OCI-LY3 (cell line): ENCODE data around the gene PAN3.

Experiments used
- EZH2phosphoT487 ChIP-seq: fragments of 200-600 bp; shearing (Covaris generic); IDR thresholded peaks from 2 replicates; pipeline ENCODE4 v1.6.1; 2018; ENCODE audit warnings: antibody characterized with exemption, mixed run types, low read depth
- TF ChIP-seq, protein P1 (sequence below): fragments of 200-600, 300-600 bp; sonication (generic); IDR thresholded peaks from 2 replicates; pipeline ENCODE4 v1.5.1; 2014; ENCODE audit warnings: antibody characterized with exemption, low read length, low read depth

DNA sequence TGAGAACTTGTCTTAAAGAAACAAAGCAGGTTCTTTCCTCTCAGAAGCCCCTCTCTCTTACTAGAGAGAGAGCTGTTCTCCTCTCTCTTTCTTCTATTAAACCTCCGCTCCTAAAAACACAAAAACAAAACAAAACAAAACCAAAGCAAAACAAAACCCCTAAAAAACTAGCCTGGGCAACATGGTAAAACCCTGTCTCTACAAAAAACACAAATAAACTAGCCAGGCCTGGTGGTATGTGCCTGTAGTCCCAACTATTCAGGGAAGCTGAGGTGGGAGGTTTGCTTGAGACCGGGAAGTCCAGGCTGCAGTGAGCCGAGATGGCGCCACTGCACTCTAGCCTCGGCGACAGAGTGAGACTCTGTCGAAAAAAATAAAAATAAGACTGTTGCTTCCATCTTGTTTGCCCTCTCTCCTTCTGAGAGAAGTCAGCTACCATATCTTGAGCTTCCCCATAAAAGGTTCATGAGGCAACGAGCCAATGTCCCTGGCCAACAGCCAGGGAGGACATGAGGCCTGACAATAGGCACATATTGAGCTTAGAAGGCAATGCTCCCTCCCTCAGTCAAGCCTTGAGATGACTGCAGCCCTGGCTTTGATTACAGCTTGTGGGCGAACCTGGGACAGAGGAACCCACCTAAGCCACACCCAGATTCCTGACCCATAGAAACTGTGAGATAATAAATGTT is 20.5 kb upstream of the PAN3 start:
- TF ChIP-seq, protein P1, sequence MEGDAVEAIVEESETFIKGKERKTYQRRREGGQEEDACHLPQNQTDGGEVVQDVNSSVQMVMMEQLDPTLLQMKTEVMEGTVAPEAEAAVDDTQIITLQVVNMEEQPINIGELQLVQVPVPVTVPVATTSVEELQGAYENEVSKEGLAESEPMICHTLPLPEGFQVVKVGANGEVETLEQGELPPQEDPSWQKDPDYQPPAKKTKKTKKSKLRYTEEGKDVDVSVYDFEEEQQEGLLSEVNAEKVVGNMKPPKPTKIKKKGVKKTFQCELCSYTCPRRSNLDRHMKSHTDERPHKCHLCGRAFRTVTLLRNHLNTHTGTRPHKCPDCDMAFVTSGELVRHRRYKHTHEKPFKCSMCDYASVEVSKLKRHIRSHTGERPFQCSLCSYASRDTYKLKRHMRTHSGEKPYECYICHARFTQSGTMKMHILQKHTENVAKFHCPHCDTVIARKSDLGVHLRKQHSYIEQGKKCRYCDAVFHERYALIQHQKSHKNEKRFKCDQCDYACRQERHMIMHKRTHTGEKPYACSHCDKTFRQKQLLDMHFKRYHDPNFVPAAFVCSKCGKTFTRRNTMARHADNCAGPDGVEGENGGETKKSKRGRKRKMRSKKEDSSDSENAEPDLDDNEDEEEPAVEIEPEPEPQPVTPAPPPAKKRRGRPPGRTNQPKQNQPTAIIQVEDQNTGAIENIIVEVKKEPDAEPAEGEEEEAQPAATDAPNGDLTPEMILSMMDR, result no peak
- no peak for TF ChIP-seq EZH2phosphoT487
